AG10803 (cell line): ENCODE measurements around the gene SIGLEC1.

Experiments
- DNase-seq: peaks from one replicate; pipeline ENCODE4 v3.0.0; 2010; ENCODE audit warnings: low read depth
- H3K4me3 ChIP-seq: 2 replicates; pipeline ENCODE4 v1.5.1; 2011; ENCODE audit warnings: mild to moderate bottlenecking, low read length, control low read depth
- TF ChIP-seq, protein P1 (sequence below): conservative IDR thresholded peaks from 2 replicates; pipeline ENCODE4 v1.5.1; 2011; ENCODE audit warnings: mild to moderate bottlenecking, low read length, control low read depth, inconsistent platforms

Gene SIGLEC1

GRCh38 chr20:3672547-3673171 is 39.7 kb downstream of the SIGLEC1 start:
- no peak for DNase-seq
- TF ChIP-seq, protein P1, sequence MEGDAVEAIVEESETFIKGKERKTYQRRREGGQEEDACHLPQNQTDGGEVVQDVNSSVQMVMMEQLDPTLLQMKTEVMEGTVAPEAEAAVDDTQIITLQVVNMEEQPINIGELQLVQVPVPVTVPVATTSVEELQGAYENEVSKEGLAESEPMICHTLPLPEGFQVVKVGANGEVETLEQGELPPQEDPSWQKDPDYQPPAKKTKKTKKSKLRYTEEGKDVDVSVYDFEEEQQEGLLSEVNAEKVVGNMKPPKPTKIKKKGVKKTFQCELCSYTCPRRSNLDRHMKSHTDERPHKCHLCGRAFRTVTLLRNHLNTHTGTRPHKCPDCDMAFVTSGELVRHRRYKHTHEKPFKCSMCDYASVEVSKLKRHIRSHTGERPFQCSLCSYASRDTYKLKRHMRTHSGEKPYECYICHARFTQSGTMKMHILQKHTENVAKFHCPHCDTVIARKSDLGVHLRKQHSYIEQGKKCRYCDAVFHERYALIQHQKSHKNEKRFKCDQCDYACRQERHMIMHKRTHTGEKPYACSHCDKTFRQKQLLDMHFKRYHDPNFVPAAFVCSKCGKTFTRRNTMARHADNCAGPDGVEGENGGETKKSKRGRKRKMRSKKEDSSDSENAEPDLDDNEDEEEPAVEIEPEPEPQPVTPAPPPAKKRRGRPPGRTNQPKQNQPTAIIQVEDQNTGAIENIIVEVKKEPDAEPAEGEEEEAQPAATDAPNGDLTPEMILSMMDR = no peak
- H3K4me3 ChIP-seq = no peak overlapping the region

DNA sequence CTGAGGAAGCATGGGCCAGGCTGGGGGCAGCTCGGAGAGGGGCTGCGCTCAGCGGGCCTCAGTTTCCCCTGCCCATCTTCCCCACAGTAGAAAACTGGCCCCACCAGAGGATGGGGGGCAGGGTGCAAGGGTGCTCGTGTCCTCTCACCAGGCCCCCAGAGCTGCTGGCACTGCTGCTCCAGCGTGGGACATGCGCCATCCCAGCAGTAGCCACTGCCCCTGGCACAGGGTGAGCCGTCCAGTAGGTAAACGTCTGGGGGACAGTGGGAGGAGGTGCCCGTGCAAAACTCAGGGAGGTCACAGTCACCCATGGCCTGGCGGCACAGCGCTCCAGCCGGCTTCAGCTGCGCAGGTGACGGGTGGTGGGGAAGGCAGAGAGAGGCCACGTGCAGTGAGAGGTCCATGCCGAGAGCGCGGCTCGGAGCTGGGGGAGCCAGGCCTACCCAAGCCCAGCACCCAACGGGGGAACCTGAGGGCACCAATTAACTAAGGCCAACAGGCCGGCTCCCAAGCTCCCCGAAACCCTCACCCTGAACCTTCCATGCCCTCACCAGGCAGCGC is 40.3 kb downstream of the SIGLEC1 start:
- DNase-seq = no peak
- H3K4me3 ChIP-seq = no peak overlapping the region
- TF ChIP-seq, protein P1 = no peak

DNA sequence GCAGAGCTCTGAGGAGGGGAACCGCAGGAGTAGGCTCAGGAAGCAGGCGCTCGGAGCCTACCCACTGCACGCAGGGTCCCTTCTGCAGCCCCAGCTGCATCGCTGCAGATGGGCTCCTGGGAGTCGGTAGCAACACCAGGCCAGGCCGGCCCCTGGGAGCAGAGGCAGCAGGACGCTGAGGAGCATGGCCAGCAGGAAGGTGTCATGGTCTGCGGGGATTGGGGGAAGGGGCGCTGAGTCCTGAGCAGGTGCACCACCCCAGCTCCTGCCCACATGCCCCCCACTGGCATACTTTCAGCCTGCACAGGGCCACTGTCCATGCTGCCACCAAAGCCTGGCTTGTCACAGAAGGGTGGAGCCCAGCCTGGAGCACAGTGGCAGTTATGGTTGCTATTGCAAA is 41.5 kb downstream of the SIGLEC1 start:
- TF ChIP-seq, protein P1 = no peak
- no peak overlapping the region for H3K4me3 ChIP-seq
- DNase-seq = no peak

DNA sequence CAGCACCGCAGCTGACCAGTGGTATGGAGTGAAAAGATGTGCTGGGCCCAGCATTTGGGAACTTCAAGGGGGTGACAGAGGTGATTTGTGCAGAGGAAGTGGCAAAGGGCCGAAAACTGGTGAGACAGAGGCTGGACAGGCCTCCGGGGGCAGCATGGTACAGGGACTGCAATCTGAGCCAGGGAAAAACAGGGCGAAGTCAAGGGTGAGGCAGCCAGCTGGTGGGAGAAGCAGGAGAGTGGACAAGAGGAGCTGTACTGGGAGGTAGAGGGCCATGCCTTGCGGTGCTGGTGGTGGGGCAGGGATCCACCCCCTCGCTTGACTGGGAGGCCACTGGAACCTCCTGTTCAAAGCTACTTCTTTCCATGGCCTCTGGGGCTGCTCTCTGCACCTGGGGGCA is 41.9 kb downstream of the SIGLEC1 start:
- no peak for DNase-seq
- TF ChIP-seq, protein P1 = no peak; the same call in 1 of the 2 replicates

DNA sequence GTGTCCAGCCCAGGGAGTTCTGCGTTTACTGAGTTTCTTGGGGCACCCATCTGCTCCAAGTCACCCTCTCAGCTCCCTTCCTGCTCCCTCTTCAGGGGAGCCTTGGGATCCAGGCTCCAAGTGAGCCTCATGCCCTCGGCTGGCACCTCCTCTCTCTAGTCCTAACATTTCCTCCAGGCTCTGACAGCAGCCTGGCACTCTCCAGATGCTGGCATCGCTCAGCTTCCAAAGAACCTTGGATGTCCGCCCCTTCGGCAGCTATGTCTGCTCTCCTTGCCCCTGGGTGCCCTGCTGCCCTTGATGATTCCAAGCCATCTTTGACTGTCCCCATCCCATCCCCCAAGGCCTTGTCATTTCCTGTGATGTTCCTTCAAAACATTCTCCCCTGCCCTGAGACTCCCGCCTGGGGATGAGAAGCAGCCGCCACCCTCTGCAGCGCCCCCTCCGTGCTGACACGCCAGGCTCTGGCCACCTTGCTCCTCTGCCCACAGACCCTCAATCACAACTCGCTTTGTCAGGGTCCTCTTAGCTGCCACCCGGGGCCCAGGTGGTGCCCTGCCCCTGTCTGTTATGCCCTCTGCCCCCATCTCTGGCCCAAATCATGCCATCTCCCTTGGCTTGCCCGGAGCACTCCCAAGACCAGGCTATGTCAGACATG is 42.6 kb downstream of the SIGLEC1 start:
- DNase-seq = no peak
- TF ChIP-seq, protein P1 = no peak
- no peak overlapping the region for H3K4me3 ChIP-seq

More for the DNA sequence above, 41.9 kb downstream of the SIGLEC1 start:
- H3K4me3 ChIP-seq = no peak overlapping the region

GRCh38 chr20:3667434-3668037 is 44.9 kb downstream of the SIGLEC1 start:
- TF ChIP-seq, protein P1 = no peak
- H3K4me3 ChIP-seq = no peak overlapping the region
- DNase-seq = no peak
